ENCODE measurements around the gene FMNL2.
A peak's percentile ranks its signal among the peaks of the same experiment; 100 is the strongest.

The FMNL2 gene

DNA sequence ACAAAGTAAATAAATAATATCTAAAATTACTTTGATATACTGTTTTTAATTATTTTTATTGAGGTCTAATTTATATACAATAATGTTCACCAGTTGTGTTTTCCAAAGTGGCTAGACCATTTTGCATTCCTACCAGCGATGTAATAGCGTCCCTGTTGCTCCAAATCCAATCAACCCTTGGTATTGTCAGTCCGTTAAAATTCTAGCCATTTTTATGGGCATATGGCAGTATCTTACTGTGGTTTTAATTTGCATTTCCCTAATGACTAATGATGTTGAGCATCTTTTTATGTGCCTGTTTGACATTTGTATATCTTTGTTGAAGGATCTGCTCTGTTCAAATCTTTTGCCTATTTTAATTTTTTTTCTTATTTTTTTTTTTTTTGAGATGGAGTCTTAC, 197.3 kb downstream of the FMNL2 start:
- DNase-seq: no peak

DNA sequence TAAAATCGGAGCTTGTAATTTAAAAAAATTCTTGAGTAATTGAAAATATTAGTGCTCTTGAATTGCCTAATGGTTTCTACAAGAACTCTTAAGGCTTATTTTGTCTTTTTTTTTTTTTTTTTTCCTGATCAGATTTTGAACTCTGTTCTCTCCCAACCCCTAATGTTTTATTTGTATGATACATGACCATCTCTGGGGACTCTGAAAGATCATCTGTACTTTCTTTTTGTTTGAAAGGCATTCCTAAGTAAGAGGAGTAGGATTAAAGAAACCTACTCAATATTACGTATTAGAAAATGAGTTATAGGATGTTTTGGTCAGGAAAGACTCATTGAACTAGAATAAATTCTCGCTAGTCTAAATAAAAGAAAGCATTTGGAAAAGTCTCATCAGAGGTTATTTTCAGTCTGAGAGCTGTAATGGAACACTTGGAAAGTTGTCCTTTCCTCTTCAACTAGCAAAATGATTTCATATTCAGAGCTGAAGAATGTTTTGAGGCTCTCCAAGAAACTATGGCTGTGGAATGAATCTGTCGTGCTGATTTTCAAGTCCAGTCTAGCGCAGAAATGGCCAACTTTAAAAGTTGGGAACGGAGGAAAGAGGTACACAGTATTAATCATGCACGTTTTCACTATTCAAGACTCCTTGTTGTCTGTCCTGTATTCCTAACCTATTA, 199.6 kb downstream of the FMNL2 start:
- DNase-seq: no peak

DNA sequence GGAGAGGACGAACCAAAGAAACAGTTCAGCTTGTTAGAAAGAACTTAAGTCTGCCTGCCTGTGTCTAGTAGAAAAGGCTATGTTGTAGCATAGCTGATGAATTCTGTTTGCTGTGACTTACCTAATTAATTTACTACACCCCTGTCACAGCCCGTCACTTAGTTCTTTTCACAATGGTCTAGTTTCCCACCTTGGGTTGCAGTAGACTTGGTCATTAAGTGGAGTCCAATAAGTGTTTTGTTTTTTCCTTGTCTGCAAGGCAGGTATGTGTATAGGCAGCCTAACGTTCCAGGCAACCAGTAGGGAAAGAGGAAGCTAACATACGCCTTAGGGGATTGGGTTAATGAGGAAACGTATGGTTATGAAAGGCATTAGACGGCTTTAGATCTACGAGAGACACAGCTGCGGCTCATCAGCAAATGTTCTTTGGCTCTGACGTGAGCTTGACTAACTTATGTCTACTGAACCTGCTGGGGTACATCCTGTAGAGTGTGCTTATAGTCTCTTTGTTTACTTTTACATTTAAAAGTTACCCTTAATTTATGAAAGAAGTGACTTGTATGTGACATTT, 202.2 kb downstream of the FMNL2 start:
- DNase-seq: no peak

DNA sequence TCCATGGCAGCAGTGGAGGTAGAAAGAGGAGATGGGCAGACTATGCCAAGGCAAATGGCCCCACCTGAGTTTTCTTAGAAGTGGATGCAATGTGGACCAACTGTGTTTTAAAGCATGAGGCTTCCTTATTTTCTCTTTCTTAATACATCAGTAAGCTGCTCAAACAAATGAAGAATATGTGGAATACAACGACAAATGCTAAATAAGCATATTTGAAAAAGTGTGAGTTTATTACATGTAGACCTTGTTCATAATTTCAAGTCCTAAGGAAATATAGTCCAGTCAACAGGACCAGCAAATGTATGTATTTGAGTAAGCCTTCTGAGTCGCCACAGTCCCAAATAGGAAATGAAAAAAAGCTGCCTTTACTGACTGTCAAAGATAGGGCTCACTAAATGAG, 204.4 kb downstream of the FMNL2 start:
- DNase-seq: no peak

DNA sequence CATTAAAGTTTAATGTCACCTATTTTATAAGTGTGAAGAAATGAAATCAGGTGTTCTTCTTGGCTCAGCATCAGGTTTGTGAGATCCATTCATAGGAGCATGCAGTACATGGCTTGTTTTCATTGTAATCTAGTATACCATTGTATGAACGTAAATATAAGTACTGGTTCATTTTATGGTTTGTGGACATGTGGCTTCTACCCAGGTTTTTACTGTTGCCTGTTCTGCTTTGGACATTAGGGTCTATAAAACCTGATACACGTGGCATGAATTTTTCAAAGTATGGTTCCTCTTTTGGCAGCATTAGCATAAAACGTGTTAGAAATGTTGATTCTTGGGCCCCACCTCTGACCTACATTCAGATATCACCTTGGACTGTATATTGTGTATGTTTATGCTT, 206.7 kb downstream of the FMNL2 start:
- no peak for DNase-seq

DNA sequence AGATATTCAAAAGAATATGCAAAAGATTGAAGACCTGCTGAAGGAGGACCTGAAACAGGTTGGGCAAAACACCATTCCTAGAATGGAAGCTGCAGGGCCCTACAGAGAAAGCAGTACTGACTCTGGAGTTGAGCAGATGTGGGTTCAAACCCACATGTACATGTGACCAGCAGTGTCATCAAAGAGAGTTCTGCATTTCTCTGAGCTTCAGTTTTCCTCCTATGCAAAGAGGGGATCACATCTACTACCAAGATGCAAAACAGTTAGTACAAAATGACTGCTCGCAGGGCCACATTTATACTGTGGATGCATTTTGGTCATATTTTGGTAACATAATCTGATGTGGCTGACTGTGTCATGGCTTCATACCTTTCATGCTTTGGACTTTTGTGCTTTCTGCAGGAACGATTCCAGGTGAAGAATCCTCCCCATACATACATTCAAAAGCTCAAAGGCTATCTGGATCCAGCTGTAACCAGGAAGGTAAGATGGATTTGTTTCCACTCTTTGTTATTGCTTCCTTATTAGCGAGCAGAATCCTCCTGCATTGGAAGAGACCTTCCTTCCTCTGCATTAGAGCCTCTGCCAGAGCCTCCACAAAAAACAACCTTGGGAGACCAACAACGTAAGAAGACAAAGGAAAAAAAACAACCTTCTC, 207.5 kb downstream of the FMNL2 start:
- DNase-seq: no peak

DNA sequence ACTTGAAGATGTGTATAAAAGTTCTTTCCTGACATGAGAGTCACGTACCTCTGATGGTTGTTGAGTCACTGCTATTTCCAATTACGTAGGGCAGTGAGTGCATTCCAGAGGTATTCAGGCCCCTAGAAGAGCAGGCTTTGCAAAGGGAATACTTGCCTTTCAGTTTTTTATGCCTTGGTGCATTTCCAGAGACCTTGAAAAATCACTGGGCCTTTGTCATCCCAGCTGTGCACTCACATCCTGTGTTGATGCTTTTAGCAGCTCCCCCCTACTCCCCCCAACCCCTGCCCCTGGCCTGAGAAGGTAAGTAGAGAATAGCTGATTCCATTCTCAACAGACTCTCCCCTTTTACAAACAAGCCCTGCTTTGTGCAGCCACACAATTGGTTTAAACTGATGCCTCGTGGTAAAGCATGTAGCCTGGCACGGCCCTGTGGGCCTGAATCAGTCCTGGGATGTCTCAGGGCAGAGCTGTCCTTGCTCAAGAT, 208.1 kb downstream of the FMNL2 start:
- DNase-seq: no peak

DNA sequence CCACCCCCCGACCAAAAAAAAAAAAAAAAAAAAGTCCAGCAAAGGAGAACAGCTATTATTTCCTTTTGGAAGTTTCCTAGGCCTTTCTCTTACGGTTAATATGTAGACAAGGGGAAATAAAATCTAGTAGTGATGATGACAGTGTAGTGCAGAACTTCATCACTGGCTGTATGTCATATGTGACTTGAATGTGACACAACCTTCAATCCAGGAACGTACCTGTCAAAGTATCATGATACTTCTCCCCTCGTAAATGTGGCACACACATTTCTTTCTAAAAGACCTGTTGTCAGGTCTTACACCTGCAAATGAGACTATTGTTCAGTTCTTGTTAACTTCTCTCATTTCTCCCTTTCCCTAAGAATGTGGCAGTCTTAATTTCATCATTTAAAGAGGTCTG, 208.7 kb downstream of the FMNL2 start:
- DNase-seq: no peak

DNA sequence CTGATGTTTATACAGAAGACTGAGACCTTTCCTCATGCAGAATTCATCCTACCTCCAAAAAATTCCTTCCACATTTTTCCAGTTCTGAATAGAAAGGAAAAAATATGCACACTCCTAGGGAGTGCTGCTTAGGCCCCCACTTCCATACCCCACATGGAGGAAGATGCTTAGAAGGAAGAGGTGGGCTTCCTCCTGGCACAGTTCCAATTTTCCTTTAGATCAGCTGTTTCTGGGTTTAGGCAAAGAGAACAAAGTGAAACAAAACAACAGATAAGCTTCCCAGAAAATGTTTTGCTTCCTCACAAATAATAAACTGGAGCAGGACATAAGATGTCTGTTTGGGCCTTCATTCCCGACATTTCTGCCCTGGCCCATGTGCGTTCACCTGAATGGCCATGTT, 209.7 kb downstream of the FMNL2 start:
- DNase-seq: no peak

DNA sequence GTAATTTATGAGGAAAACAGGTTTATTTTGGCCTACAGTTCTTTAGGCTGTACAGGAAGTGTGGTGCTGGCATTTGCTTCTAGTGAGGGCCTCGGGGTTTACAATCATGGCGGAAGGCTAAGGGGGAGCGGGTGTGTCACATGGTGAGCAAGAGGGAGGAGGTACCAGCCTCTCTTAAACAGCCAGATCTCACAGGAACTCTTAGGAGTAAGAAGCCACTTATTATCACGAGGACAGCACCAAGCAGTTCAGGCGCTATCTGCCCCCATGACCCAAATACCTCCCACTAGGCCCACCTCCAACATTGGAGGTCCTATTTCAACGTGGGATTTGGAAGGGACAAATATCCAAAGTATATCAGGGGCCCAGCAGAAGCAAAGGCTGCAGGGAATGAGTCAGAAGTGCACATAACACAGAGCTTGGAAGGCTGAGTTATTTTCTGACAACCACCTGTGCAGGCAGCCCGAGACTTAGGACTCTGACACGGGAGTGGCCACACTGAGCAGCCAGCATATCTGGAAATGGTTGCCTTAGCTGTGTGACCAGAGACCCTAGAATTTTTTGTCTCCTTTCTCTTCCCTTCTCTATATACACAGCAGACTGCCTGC, 211.4 kb downstream of the FMNL2 start:
- no peak for DNase-seq

DNA sequence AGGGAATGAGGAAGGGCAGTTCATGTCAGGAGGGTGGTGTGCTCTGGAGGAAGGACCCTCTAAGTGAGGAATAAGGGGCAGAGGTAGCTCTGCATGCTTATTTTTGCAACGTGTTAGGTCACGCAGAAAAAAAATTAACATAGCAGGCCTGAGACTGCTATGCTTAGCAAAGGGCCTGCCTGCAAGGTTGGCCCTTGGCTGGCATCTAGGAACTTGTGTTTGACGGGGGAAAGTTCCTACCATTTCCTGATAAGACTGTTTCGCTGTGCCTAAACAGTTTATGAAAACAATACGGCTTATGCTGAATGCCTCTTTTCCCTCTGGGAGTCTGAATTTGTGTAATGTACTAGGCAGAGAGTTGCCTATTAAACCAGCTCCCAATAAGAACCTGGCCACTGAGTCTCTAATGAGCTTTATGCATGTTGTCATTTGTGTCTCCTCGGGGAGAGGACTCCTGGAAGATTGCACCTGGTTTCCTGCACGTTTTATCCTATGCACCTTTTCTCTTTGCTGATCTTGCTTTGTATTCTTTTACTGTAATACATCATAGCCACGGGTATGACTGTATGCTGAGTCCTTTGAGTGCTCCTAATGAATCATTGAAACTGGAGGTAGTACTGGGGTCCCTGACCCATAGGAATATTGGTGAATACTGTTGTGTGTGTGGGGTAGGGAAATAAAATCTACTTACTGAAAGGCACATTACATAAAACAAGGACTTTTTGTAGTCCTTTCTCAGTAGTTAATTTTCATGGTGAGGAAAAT, 213.3 kb downstream of the FMNL2 start:
- DNase-seq: no peak

DNA sequence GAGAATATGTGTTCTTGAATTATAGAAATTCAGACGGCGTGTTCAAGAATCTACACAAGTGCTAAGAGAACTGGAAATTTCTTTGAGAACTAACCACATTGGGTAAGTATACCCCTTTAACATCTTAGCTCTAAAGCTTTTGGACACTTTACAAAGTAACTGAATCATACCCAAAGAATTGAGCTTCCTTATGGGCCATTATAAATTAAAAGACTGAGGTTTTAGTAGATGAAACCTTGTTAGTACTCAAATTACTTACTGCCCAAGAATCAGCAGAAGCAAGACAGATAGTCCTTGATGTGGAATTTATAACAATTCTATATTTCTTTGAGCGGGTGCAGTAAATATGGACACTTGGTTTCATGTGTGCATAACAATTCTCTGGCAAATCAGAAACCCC, 214.0 kb downstream of the FMNL2 start:
- DNase-seq: no peak

DNA sequence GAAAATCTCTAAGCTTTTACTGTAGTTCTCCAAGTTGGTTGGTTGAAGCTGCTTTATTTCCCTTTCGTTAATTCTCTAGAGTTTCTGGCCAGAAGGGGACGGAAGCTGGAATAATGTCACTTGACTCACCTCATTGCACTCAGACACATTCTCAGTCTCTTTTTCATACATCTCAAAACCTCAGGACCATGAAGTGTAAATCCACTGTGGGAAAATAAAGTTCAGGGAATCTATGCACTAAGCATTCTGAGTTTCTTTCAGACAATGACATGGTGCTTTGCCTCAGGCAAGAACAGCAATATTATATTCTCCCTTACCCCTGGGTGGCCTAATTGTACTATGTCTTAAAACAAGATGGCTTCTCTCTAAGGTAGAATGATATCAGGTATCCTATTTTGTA, 214.4 kb downstream of the FMNL2 start:
- DNase-seq: no peak

DNA sequence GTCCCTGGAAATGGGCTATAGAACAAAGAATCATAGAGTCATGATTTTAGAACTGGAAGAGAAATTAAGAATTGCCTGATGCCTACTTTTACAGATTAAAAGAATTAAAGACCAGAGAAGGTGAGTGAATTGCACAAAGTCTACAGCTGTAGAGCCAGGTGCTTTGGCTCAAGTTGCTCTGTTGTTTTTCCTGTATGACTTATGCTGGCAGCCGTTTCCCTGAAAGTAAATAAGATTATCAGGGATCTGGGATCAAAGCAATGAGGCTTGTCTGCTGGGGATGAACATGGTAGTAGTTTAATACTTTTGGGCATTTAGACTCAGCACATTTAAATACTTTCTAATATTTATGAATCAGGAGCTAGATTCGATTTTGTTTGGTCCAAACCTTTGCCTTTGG, 215.4 kb downstream of the FMNL2 start:
- no peak for DNase-seq

DNA sequence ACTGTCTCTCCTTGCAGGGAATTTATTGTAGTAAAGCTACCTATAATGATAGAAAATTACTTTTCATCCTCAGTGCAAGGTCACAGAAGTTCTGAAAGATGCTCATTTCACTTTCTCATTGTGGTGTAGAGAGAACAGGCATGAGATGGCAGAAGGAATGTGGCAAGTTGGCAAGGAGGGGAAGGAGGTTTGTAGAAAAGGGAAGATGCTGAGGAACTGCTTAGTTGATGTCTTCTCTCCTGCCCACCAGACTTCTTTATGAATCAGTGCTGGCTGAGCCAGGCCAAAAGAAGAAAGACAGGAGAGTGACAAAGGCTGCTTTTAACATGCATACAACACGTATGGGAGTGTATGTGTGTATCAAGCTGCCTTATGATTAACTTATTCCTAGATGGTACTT, 217.9 kb downstream of the FMNL2 start:
- DNase-seq: no peak

DNA sequence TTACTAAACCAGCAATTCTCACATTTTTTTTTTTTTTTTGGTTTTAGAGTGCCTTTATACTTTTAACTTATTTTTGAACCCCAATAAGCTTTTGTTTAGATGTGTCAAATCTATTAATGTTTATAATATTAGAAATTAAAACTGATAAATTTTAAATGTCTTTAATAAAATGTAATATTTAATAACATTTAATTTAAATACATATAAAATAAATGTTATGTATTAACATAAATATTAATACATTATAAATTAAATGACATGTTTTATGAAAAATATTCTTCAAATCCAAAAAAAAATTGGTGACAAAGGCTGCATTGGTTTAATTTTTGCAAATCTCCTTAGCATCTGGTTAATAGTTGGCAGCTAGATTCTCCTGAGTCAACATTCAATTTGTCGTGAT, 218.5 kb downstream of the FMNL2 start:
- no peak for DNase-seq

DNA sequence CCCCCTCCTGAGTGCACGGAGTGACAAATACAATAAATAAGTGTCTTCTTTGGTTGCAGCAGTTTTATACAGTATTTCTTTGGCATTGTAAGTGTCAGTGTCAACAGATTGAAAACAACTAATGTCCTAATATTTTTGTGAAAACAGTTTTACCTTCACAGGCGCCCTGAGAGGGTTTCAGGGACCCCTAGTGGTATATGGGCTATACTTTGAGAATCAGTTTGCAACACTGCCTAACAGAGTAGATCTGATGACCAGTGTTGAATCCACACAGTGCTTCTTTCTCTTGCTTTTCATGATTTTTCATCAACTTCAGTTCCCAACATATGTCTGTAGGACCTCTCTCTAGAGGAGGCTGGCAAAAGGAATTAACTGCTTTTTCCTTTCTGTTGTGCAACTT, 220.1 kb downstream of the FMNL2 start:
- DNase-seq: no peak

DNA sequence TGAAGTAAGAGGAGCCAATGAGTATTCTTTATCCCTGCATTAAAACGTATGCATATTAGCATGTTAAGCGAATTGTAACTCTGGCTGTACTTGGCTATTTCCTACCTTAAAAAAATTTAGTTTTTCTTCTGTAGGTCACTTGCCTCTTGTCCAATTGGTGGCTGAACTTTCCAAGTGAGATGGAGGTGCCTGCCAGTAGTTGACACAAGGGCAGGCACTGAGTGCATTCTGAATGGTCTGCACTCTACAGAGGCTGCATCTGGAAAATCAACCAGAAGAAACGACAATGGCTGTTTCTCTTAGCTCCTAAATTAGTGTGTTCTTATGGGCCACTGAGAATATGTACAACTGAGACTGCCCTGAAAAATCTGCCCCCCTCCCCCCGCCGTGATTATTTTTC, 221.5 kb downstream of the FMNL2 start:
- no peak for DNase-seq

DNA sequence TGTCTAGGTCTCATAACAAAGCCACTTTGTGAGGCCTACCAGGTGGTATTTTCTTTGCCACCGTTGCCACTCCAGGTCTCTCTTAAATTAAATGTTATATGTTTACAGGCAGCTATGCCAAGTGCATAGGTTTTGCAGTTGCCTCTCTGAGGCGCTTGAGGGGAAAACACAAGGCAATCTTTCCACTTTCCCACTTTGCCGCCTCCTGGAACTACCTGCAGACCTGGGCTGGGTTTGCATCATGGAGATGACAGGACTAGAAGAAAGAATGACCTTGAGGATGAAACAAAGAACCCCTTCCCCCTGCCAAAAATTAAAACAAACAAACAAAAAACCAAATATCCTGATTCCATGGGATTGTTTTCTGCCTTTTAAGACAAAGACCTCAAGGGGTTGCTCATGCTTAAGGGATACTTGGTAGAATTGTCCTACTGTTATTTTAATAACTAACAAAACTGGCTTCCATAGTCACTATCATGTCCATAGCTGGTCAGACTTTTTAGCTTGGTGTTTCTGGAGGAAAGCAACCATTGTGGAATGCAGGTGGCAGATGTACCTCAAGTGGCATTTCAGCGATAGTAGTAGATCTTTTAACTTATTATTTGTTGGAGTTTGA, 222.4 kb downstream of the FMNL2 start:
- no peak for DNase-seq

DNA sequence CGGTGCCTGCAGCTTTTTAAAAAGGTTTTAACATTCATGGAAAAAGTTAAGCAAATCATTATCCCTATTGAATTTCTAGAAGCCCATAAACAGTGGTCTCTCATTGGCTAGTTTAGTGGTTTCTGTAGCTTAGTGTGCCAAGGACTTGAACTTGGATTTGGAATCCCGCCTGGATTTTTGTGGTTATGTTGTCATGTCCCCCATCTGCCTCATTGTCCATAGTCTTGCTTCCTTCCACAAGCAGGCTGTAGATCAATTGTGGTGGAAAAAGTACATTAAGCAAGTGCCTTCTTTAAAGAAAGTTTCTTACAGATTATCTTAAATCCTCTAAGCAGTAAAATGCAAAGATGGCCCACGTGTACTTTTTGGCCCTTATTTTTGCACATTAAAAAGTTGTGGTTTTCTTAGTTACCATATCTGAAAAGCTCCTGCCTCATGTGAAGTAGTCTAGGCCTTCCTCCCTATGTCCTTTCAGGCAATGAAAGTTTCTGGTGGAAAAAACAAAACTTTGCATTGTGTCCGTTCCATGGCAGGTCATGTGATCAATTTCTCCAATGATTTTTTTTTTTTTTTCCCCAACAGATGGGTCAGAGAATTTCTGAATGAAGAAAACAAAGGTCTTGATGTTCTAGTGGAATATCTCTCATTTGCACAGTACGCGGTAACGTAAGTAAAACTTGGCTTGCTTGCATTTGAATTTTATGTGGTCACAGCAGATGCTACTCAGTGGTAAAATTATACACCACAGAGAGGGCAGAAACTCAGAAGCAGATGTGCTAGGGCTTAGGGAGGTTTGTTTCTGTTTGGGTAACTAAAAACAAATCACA, 223.4 kb downstream of the FMNL2 start:
- DNase-seq: peak; percentile 53

DNA sequence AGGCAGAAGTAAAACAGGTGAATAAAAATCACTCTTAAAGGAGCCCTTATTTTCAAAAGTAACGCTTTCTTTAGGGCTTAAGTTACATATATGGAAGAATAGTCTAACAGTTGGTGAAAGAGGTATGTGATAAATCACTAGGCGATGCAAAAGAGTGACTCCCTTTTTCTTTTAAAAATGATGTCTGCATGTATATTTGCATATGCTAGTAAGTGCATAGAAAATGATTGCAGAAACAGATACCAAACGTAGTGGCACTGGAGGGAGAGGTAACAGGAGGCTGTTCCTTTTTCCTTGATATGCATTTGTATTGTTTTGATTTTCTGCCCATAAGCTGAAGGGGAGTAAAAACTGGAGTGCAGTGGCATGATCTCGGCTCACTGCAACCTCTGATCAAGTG, 224.0 kb downstream of the FMNL2 start:
- DNase-seq: no peak

DNA sequence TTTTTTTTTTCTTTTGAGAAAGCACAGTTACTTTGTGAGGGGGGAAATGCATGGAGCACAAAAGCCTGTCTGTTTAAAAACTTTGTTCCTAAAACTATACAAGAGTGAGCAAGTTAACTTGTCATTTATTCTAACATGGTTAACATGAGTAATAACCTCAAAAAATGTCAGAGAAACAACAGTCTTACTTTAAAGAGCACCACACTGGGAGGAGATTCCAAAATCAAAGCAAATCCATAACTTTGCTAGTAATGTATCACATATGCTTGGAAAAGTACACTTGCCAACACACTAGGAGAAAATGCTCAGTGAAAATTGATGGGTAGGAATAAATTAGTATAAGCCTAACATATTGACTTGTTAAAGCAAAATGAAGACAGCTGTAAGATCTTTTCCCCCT, 225.2 kb downstream of the FMNL2 start:
- DNase-seq: no peak

All from NCI-H2171 (cell line).